DND-41 (cell line): ENCODE results near the gene ARHGEF2.

ENCODE experiments used
- EZH2 ChIP-seq: IDR thresholded peaks from 3 replicates; pipeline ENCODE4 v1.6.1; 2012; ENCODE audit warnings: borderline replicate concordance, low read depth, mild to moderate bottlenecking, moderate library complexity, low read length, inconsistent platforms; ENCODE audit not compliant: severe bottlenecking
- TF ChIP-seq, protein P1 (sequence below): IDR thresholded peaks from 2 replicates; pipeline ENCODE4 v1.5.1; 2012; ENCODE audit warnings: borderline replicate concordance, low read length, moderate library complexity, mild to moderate bottlenecking; ENCODE audit not compliant: poor library complexity, severe bottlenecking; ENCODE audit errors: extremely low read depth

DNA sequence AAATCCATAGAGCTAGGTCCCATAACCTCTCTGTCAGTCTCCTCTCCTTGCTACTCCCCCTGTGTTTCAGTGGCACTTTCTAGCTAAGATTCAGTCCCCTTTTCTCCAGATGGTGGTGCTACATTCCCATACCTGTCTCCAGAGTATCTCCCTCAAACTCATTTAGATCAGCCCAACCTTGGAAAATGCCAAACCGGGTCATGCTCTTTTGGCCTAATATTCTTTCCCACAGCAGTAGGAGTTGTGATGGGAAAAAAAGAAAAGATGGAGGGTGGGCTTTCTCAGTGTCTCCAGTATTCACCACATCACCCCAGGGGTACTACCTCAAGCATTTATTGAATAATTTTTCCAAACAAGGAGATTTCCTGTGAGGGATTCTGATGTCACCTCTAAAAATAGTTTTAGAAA lies 40.1 kb downstream of the ARHGEF2 start:
- TF ChIP-seq EZH2 = no peak
- TF ChIP-seq, protein P1, sequence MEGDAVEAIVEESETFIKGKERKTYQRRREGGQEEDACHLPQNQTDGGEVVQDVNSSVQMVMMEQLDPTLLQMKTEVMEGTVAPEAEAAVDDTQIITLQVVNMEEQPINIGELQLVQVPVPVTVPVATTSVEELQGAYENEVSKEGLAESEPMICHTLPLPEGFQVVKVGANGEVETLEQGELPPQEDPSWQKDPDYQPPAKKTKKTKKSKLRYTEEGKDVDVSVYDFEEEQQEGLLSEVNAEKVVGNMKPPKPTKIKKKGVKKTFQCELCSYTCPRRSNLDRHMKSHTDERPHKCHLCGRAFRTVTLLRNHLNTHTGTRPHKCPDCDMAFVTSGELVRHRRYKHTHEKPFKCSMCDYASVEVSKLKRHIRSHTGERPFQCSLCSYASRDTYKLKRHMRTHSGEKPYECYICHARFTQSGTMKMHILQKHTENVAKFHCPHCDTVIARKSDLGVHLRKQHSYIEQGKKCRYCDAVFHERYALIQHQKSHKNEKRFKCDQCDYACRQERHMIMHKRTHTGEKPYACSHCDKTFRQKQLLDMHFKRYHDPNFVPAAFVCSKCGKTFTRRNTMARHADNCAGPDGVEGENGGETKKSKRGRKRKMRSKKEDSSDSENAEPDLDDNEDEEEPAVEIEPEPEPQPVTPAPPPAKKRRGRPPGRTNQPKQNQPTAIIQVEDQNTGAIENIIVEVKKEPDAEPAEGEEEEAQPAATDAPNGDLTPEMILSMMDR = peak; percentile 93
